GM19455 (cell line): Measurements from ENCODE around the gene GFRA1.

Experiments
- ATAC-seq: cut with Tn5 transposase; IDR thresholded peaks from one replicate; pipeline ENCODE4 v1.9.1; 2021; ENCODE audit not compliant: unreplicated experiment

The GFRA1 gene

GRCh38 chr10:116164291-116164690 lies 108.7 kb downstream of the GFRA1 start:
- no peak for ATAC-seq

GRCh38 chr10:116163333-116164131 lies 109.5 kb downstream of the GFRA1 start:
- no peak for ATAC-seq

GRCh38 chr10:116162851-116163250 lies 110.2 kb downstream of the GFRA1 start:
- no peak for ATAC-seq

- ATAC-seq, result no peak
Measured at GRCh38 chr10:116160271-116160670, 112.7 kb downstream of the GFRA1 start.

GRCh38 chr10:116159197-116159596 lies 113.8 kb downstream of the GFRA1 start:
- no peak for ATAC-seq

GRCh38 chr10:116158036-116158435 lies 115.0 kb downstream of the GFRA1 start:
- no peak for ATAC-seq

- no peak for ATAC-seq
Measured at GRCh38 chr10:116157485-116157884, 115.5 kb downstream of the GFRA1 start.

- no peak for ATAC-seq
Measured at GRCh38 chr10:116156819-116157218, 116.2 kb downstream of the GFRA1 start.

GRCh38 chr10:116155191-116155590 lies 117.8 kb downstream of the GFRA1 start:
- ATAC-seq, result no peak

GRCh38 chr10:116154651-116155050 lies 118.4 kb downstream of the GFRA1 start:
- no peak for ATAC-seq

- ATAC-seq, result no peak
Measured at GRCh38 chr10:116151076-116151475, 121.9 kb downstream of the GFRA1 start.

- ATAC-seq, result no peak
Measured at GRCh38 chr10:116150606-116151005, 122.4 kb downstream of the GFRA1 start.

GRCh38 chr10:116147147-116147905 lies 125.7 kb downstream of the GFRA1 start:
- no peak for ATAC-seq

- ATAC-seq, result no peak
Measured at GRCh38 chr10:116146372-116147140, 126.5 kb downstream of the GFRA1 start.

- ATAC-seq, result no peak
Measured at GRCh38 chr10:116143673-116144222, 129.3 kb downstream of the GFRA1 start.

GRCh38 chr10:116141855-116142254 lies 131.2 kb downstream of the GFRA1 start:
- ATAC-seq, result no peak

- ATAC-seq, result no peak
Measured at GRCh38 chr10:116141246-116141645, 131.8 kb downstream of the GFRA1 start.

- ATAC-seq, result no peak
Measured at GRCh38 chr10:116139886-116140285, 133.1 kb downstream of the GFRA1 start.

- no peak for ATAC-seq
Measured at GRCh38 chr10:116138897-116139296, 134.1 kb downstream of the GFRA1 start.

GRCh38 chr10:116136261-116136660 lies 136.7 kb downstream of the GFRA1 start:
- no peak for ATAC-seq

- ATAC-seq, result no peak
Measured at GRCh38 chr10:116134322-116134721, 138.7 kb downstream of the GFRA1 start.
